ENCODE results near the gene HIBCH.

GRCh38 chr2:190318931-190319554 is 583 bp downstream of the HIBCH start:
- TF ChIP-seq, protein P1, sequence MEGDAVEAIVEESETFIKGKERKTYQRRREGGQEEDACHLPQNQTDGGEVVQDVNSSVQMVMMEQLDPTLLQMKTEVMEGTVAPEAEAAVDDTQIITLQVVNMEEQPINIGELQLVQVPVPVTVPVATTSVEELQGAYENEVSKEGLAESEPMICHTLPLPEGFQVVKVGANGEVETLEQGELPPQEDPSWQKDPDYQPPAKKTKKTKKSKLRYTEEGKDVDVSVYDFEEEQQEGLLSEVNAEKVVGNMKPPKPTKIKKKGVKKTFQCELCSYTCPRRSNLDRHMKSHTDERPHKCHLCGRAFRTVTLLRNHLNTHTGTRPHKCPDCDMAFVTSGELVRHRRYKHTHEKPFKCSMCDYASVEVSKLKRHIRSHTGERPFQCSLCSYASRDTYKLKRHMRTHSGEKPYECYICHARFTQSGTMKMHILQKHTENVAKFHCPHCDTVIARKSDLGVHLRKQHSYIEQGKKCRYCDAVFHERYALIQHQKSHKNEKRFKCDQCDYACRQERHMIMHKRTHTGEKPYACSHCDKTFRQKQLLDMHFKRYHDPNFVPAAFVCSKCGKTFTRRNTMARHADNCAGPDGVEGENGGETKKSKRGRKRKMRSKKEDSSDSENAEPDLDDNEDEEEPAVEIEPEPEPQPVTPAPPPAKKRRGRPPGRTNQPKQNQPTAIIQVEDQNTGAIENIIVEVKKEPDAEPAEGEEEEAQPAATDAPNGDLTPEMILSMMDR (conservative IDR thresholded peaks at IDR 0.05; ENCODE audit: low read depth in 2 of 2): no peak
- TF ChIP-seq EZH2 (IDR thresholded peaks at IDR 0.05; ENCODE audit: low read depth, unreplicated experiment) (no peak), POLR2AphosphoS5 (IDR thresholded peaks at IDR 0.05; ENCODE audit: low read depth) (no peak), JUNB (IDR thresholded peaks at IDR 0.05; ENCODE audit: unreplicated experiment) (no peak), CREB1 (CRISPR knock-in tag; IDR thresholded peaks at IDR 0.05; ENCODE audit: low read depth) (no peak), EZH2phosphoT487 (IDR thresholded peaks at IDR 0.05; ENCODE audit: unreplicated experiment) (no peak), NANOG (IDR thresholded peaks at IDR 0.05; ENCODE audit: borderline replicate concordance) (no peak), STAT1 (IDR thresholded peaks at IDR 0.05; ENCODE audit: unreplicated experiment) (no peak), ZNF331 (CRISPR knock-in tag; IDR thresholded peaks at IDR 0.05; ENCODE audit: low read depth) (no peak), ZNF114 (CRISPR knock-in tag; IDR thresholded peaks at IDR 0.05) (no peak)
- TF ChIP-seq, protein P2, sequence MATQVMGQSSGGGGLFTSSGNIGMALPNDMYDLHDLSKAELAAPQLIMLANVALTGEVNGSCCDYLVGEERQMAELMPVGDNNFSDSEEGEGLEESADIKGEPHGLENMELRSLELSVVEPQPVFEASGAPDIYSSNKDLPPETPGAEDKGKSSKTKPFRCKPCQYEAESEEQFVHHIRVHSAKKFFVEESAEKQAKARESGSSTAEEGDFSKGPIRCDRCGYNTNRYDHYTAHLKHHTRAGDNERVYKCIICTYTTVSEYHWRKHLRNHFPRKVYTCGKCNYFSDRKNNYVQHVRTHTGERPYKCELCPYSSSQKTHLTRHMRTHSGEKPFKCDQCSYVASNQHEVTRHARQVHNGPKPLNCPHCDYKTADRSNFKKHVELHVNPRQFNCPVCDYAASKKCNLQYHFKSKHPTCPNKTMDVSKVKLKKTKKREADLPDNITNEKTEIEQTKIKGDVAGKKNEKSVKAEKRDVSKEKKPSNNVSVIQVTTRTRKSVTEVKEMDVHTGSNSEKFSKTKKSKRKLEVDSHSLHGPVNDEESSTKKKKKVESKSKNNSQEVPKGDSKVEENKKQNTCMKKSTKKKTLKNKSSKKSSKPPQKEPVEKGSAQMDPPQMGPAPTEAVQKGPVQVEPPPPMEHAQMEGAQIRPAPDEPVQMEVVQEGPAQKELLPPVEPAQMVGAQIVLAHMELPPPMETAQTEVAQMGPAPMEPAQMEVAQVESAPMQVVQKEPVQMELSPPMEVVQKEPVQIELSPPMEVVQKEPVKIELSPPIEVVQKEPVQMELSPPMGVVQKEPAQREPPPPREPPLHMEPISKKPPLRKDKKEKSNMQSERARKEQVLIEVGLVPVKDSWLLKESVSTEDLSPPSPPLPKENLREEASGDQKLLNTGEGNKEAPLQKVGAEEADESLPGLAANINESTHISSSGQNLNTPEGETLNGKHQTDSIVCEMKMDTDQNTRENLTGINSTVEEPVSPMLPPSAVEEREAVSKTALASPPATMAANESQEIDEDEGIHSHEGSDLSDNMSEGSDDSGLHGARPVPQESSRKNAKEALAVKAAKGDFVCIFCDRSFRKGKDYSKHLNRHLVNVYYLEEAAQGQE (IDR thresholded peaks at IDR 0.05; ENCODE audit: unreplicated experiment): no peak
- TF ChIP-seq, protein P3, sequence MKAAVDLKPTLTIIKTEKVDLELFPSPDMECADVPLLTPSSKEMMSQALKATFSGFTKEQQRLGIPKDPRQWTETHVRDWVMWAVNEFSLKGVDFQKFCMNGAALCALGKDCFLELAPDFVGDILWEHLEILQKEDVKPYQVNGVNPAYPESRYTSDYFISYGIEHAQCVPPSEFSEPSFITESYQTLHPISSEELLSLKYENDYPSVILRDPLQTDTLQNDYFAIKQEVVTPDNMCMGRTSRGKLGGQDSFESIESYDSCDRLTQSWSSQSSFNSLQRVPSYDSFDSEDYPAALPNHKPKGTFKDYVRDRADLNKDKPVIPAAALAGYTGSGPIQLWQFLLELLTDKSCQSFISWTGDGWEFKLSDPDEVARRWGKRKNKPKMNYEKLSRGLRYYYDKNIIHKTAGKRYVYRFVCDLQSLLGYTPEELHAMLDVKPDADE (IDR thresholded peaks at IDR 0.05): no peak
- TF ChIP-seq, protein P4, sequence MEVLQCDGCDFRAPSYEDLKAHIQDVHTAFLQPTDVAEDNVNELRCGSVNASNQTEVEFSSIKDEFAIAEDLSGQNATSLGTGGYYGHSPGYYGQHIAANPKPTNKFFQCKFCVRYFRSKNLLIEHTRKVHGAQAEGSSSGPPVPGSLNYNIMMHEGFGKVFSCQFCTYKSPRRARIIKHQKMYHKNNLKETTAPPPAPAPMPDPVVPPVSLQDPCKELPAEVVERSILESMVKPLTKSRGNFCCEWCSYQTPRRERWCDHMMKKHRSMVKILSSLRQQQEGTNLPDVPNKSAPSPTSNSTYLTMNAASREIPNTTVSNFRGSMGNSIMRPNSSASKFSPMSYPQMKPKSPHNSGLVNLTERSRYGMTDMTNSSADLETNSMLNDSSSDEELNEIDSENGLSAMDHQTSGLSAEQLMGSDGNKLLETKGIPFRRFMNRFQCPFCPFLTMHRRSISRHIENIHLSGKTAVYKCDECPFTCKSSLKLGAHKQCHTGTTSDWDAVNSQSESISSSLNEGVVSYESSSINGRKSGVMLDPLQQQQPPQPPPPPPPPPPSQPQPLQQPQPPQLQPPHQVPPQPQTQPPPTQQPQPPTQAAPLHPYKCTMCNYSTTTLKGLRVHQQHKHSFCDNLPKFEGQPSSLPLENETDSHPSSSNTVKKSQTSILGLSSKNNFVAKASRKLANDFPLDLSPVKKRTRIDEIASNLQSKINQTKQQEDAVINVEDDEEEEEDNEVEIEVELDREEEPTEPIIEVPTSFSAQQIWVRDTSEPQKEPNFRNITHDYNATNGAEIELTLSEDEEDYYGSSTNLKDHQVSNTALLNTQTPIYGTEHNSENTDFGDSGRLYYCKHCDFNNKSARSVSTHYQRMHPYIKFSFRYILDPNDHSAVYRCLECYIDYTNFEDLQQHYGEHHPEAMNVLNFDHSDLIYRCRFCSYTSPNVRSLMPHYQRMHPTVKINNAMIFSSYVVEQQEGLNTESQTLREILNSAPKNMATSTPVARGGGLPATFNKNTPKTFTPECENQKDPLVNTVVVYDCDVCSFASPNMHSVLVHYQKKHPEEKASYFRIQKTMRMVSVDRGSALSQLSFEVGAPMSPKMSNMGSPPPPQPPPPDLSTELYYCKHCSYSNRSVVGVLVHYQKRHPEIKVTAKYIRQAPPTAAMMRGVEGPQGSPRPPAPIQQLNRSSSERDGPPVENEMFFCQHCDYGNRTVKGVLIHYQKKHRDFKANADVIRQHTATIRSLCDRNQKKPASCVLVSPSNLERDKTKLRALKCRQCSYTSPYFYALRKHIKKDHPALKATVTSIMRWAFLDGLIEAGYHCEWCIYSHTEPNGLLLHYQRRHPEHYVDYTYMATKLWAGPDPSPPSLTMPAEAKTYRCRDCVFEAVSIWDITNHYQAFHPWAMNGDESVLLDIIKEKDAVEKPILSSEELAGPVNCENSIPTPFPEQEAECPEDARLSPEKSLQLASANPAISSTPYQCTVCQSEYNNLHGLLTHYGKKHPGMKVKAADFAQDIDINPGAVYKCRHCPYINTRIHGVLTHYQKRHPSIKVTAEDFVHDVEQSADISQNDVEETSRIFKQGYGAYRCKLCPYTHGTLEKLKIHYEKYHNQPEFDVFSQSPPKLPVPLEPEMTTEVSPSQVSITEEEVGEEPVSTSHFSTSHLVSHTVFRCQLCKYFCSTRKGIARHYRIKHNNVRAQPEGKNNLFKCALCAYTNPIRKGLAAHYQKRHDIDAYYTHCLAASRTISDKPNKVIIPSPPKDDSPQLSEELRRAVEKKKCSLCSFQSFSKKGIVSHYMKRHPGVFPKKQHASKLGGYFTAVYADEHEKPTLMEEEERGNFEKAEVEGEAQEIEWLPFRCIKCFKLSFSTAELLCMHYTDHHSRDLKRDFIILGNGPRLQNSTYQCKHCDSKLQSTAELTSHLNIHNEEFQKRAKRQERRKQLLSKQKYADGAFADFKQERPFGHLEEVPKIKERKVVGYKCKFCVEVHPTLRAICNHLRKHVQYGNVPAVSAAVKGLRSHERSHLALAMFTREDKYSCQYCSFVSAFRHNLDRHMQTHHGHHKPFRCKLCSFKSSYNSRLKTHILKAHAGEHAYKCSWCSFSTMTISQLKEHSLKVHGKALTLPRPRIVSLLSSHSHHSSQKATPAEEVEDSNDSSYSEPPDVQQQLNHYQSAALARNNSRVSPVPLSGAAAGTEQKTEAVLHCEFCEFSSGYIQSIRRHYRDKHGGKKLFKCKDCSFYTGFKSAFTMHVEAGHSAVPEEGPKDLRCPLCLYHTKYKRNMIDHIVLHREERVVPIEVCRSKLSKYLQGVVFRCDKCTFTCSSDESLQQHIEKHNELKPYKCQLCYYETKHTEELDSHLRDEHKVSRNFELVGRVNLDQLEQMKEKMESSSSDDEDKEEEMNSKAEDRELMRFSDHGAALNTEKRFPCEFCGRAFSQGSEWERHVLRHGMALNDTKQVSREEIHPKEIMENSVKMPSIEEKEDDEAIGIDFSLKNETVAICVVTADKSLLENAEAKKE (CRISPR knock-in tag; IDR thresholded peaks at IDR 0.05): no peak
